A673 (cell line): ENCODE results near the gene DLX2. TPM values are rescaled to one million over a fixed set of nuclear protein-coding genes. Genes with fewer than 3 reads are reported as not detected.

Experiments used
- total RNA-seq: library from RNA; stranded (reverse); gene quantifications from 2 replicates; pipeline ENCODE4 v1.2.3, GENCODE V29; 2021

The DLX2 gene
- total RNA-seq, 1 experiment from 2014 or later, result 20.4 TPM

Other genes with a start within 250 kb of the DLX2 start
- 17.7 and 19.2 TPM in 2 replicates for gene SLC25A12, start 208.7 kb downstream of the DLX2 start, total RNA-seq
- gene HAT1, start 180.4 kb downstream of the DLX2 start, total RNA-seq, result 109 and 115 TPM in 2 replicates
- 11.8 and 12.7 TPM in 2 replicates for gene METAP1D, start 102.9 kb downstream of the DLX2 start, total RNA-seq
- gene DLX1, start 17.4 kb downstream of the DLX2 start, total RNA-seq, result 28.9 and 33.2 TPM in 2 replicates